HL-60 (cell line): ENCODE data around the gene ZNF460.

ENCODE experiments used
- DNase-seq, 2 experiments: peaks; one replicate each; pipeline ENCODE4 v3.0.0-alpha.2; 2010 to 2020; ENCODE audit warnings: low read depth in 1 of 2, low spot score in 1 of 2
- H3K27ac ChIP-seq: fragments of 250-450 bp; sonication (Bioruptor Pico); replicated peaks from 2 replicates; pipeline ENCODE4 v1.5.1; 2020; ENCODE audit warnings: mild to moderate bottlenecking, moderate library complexity
- H3K27me3 ChIP-seq: fragments of 250-450 bp; sonication (Bioruptor Pico); 2 replicates; pipeline ENCODE4 v1.5.1; 2021; ENCODE audit warnings: mild to moderate bottlenecking, moderate library complexity; ENCODE audit not compliant: insufficient read depth, poor library complexity, severe bottlenecking
- H3K4me3 ChIP-seq: replicated peaks from 2 replicates; pipeline ENCODE4 v1.5.1; 2011; ENCODE audit warnings: mild to moderate bottlenecking, control low read depth, low read length; ENCODE audit not compliant: insufficient read depth
- GABPA ChIP-seq: IDR thresholded peaks from 2 replicates; pipeline ENCODE4 v1.6.1; 2012; ENCODE audit warnings: low read depth
- POLR2AphosphoS5 ChIP-seq: IDR thresholded peaks from 2 replicates; pipeline ENCODE4 v1.6.1; 2012; ENCODE audit warnings: low read depth
- SPI1 ChIP-seq: IDR thresholded peaks from 2 replicates; pipeline ENCODE4 v1.6.1; 2012; ENCODE audit warnings: low read depth, mild to moderate bottlenecking, borderline replicate concordance
- TF ChIP-seq, protein P1 (sequence below): IDR thresholded peaks from one replicate; pipeline ENCODE4 v1.5.1; 2011; ENCODE audit warnings: low read length, control low read depth, inconsistent platforms; ENCODE audit not compliant: insufficient read depth
- TF ChIP-seq, protein P2 (sequence below): IDR thresholded peaks from 2 replicates; pipeline ENCODE4 v1.6.1; 2012; ENCODE audit warnings: low read depth; ENCODE audit not compliant: insufficient replicate concordance

ZNF460 gene

DNA sequence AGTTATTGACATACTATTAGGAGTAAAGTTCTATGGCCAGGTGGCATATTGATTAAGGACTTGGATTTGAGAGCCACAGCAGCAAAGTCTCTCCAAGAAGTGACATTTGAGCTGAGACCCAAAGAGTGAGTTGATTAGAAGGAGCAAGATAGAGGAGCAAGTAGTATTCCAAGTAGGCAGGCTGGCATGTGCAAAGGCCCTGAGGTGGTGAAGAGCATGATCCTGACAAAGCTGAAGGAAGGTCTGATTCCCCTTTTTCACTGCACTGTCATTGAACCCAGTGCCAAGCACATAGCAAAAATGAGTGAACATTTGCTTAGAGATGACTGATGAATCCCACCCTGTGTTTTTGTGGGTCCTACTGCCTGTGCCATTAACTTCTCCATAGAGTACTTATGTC is 44.7 kb downstream of the ZNF460 start:
- TF ChIP-seq SPI1 (no peak), POLR2AphosphoS5 (no peak), GABPA (no peak)
- TF ChIP-seq, protein P1, sequence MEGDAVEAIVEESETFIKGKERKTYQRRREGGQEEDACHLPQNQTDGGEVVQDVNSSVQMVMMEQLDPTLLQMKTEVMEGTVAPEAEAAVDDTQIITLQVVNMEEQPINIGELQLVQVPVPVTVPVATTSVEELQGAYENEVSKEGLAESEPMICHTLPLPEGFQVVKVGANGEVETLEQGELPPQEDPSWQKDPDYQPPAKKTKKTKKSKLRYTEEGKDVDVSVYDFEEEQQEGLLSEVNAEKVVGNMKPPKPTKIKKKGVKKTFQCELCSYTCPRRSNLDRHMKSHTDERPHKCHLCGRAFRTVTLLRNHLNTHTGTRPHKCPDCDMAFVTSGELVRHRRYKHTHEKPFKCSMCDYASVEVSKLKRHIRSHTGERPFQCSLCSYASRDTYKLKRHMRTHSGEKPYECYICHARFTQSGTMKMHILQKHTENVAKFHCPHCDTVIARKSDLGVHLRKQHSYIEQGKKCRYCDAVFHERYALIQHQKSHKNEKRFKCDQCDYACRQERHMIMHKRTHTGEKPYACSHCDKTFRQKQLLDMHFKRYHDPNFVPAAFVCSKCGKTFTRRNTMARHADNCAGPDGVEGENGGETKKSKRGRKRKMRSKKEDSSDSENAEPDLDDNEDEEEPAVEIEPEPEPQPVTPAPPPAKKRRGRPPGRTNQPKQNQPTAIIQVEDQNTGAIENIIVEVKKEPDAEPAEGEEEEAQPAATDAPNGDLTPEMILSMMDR: no peak
- TF ChIP-seq, protein P2, sequence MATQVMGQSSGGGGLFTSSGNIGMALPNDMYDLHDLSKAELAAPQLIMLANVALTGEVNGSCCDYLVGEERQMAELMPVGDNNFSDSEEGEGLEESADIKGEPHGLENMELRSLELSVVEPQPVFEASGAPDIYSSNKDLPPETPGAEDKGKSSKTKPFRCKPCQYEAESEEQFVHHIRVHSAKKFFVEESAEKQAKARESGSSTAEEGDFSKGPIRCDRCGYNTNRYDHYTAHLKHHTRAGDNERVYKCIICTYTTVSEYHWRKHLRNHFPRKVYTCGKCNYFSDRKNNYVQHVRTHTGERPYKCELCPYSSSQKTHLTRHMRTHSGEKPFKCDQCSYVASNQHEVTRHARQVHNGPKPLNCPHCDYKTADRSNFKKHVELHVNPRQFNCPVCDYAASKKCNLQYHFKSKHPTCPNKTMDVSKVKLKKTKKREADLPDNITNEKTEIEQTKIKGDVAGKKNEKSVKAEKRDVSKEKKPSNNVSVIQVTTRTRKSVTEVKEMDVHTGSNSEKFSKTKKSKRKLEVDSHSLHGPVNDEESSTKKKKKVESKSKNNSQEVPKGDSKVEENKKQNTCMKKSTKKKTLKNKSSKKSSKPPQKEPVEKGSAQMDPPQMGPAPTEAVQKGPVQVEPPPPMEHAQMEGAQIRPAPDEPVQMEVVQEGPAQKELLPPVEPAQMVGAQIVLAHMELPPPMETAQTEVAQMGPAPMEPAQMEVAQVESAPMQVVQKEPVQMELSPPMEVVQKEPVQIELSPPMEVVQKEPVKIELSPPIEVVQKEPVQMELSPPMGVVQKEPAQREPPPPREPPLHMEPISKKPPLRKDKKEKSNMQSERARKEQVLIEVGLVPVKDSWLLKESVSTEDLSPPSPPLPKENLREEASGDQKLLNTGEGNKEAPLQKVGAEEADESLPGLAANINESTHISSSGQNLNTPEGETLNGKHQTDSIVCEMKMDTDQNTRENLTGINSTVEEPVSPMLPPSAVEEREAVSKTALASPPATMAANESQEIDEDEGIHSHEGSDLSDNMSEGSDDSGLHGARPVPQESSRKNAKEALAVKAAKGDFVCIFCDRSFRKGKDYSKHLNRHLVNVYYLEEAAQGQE: no peak
- no peak for DNase-seq
- no peaks in the 10 kb centered on the region for H3K27me3 ChIP-seq
- no peak overlapping the region for H3K27ac ChIP-seq
- H3K4me3 ChIP-seq: no peak overlapping the region

DNA sequence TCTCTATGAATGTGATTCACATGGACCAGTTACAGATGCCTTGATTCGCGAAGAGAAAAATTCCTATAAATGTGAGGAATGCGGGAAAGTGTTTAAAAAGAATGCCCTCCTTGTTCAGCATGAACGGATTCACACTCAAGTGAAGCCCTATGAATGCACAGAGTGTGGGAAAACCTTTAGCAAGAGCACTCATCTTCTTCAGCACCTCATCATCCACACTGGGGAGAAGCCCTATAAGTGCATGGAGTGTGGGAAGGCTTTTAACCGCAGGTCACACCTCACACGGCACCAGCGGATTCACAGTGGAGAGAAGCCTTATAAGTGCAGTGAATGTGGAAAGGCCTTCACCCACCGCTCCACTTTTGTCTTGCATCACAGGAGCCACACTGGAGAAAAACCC is 47.7 kb downstream of the ZNF460 start:
- Histone ChIP-seq H3K27me3 (no peaks in the 10 kb centered on the region), H3K27ac (no peak overlapping the region), H3K4me3 (no peak overlapping the region)
- no peak for DNase-seq
- TF ChIP-seq SPI1 (no peak), POLR2AphosphoS5 (no peak), GABPA (no peak)
- TF ChIP-seq, protein P2: no peak
- TF ChIP-seq, protein P1: no peak

DNA sequence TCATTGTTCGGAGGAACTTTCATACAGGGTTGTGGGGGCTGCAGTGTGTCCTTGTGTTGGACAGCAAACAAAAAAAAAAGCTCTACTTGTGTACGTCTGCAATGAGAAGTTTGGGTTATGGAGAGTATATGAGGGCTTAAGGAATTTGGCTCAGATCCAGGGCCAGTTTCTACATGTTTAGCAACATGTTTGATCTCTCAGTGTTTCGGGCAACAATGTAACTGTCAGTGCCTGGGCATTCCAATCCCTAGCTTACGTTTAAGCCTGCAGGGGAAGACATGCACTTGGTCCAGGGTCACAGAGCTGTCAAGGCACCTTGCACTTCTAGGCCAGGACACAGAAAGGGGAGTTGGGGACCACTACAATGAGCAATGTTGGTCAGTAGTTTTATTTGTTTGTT is 53.9 kb downstream of the ZNF460 start:
- H3K27ac ChIP-seq: no peak overlapping the region
- no peak for DNase-seq
- TF ChIP-seq POLR2AphosphoS5 (no peak), GABPA (no peak), SPI1 (no peak)
- TF ChIP-seq, protein P1: no peak
- TF ChIP-seq, protein P2: no peak

More for the DNA sequence above, 53.9 kb downstream of the ZNF460 start:
- no peaks in the 10 kb centered on the region for H3K27me3 ChIP-seq
- H3K4me3 ChIP-seq: no peak overlapping the region
